Measurements from ENCODE around the gene FBLN5. TPM values are rescaled to one million over a fixed set of nuclear protein-coding genes. Genes with fewer than 3 reads are reported as not detected.

Gene FBLN5
- total RNA-seq, 6 experiments from 2014 or later = 127 to 242 (median 205) TPM

- no peaks in the 10 kb centered on the region for H3K9me3 Mint-ChIP-seq
- H3K4me1 Mint-ChIP-seq (ENCODE audit: low read depth) = peaks cover 5% of the 10 kb centered on the region; the same call in 1 of the 2 replicates
- no peak overlapping the region for H3K4me3 Mint-ChIP-seq
- no peak overlapping the region for H3K27ac Mint-ChIP-seq
- H3K27me3 Mint-ChIP-seq (ENCODE audit: insufficient read depth) = peaks cover 2% of the 10 kb centered on the region; the same call in 1 of the 2 replicates
- peaks cover 28% of the 10 kb centered on the region for H3K36me3 Mint-ChIP-seq (ENCODE audit: low read depth)
- TF ChIP-seq CTCF (IDR thresholded peaks at IDR 0.05) = no peak
- DNase-seq = no peak
These were observed 62.8 kb downstream of the FBLN5 start for GRCh38 chr14:91884664-91885063.

- H3K4me3 Mint-ChIP-seq = no peak overlapping the region
- H3K36me3 Mint-ChIP-seq (ENCODE audit: low read depth) = peaks cover 37% of the 10 kb centered on the region
- TF ChIP-seq CTCF (IDR thresholded peaks at IDR 0.05) = no peak
- H3K4me1 Mint-ChIP-seq (ENCODE audit: low read depth) = peaks cover 5% of the 10 kb centered on the region; the same call in 1 of the 2 replicates
- H3K9me3 Mint-ChIP-seq = no peaks in the 10 kb centered on the region
- no peak overlapping the region for H3K27ac Mint-ChIP-seq
- H3K27me3 Mint-ChIP-seq (ENCODE audit: insufficient read depth) = peaks cover 2% of the 10 kb centered on the region; the same call in 1 of the 2 replicates
- DNase-seq = no peak
These were observed 63.7 kb downstream of the FBLN5 start for GRCh38 chr14:91883753-91884152.

GRCh38 chr14:91882776-91883175 is 64.7 kb downstream of the FBLN5 start:
- no peak for TF ChIP-seq CTCF (IDR thresholded peaks at IDR 0.05)
- H3K27ac Mint-ChIP-seq = no peak overlapping the region
- no peak overlapping the region for H3K4me3 Mint-ChIP-seq
- no peak for DNase-seq
- peaks cover 42% of the 10 kb centered on the region for H3K36me3 Mint-ChIP-seq (ENCODE audit: low read depth)
- peaks cover 2% of the 10 kb centered on the region; the same call in 1 of the 2 replicates for H3K27me3 Mint-ChIP-seq (ENCODE audit: insufficient read depth)
- H3K9me3 Mint-ChIP-seq = no peaks in the 10 kb centered on the region
- peaks cover 5% of the 10 kb centered on the region; the same call in 1 of the 2 replicates for H3K4me1 Mint-ChIP-seq (ENCODE audit: low read depth)

- Mint-ChIP-seq H3K9me3 (no peaks in the 10 kb centered on the region), H3K27me3 (ENCODE audit: insufficient read depth) (peaks cover 2% of the 10 kb centered on the region; the same call in 1 of the 2 replicates), H3K4me1 (ENCODE audit: low read depth) (peaks cover 5% of the 10 kb centered on the region; the same call in 1 of the 2 replicates), H3K27ac (no peak overlapping the region), H3K36me3 (ENCODE audit: low read depth) (peaks cover 44% of the 10 kb centered on the region), H3K4me3 (no peak overlapping the region)
- DNase-seq = no peak
- TF ChIP-seq CTCF (IDR thresholded peaks at IDR 0.05) = no peak
These were observed 65.1 kb downstream of the FBLN5 start for GRCh38 chr14:91882369-91882768.

- peaks cover 4% of the 10 kb centered on the region for H3K27me3 Mint-ChIP-seq (ENCODE audit: insufficient read depth)
- peaks cover 5% of the 10 kb centered on the region; the same call in 1 of the 2 replicates for H3K4me1 Mint-ChIP-seq (ENCODE audit: low read depth)
- H3K4me3 Mint-ChIP-seq = no peak overlapping the region
- TF ChIP-seq CTCF (IDR thresholded peaks at IDR 0.05) = no peak
- no peak overlapping the region for H3K27ac Mint-ChIP-seq
- DNase-seq = no peak
- H3K9me3 Mint-ChIP-seq = no peaks in the 10 kb centered on the region
- peaks cover 49% of the 10 kb centered on the region for H3K36me3 Mint-ChIP-seq (ENCODE audit: low read depth)
These were observed 68.3 kb downstream of the FBLN5 start for GRCh38 chr14:91879196-91879595.
